H1 (cell line): ENCODE results near the gene CYP39A1. TPM values are rescaled to one million over a fixed set of nuclear protein-coding genes. Genes with fewer than 3 reads are reported as not detected.

Experiments used
- CTCF ChIA-PET: fragments of 300-600 bp; sonication (Branson Sonifier 250); formaldehyde crosslinking; loops from one replicate; lab custom pipeline; 2021; ENCODE audit not compliant: partially characterized antibody; lab: Charles Lee
- POLR2A ChIA-PET: fragments of 300-600 bp; sonication (Branson Sonifier 250); formaldehyde crosslinking; loops from one replicate; lab custom pipeline; 2021; ENCODE audit warnings: inconsistent platforms; ENCODE audit not compliant: partially characterized antibody; lab: Charles Lee
- DNase-seq, 2 experiments: peaks; one replicate each; pipeline versions ENCODE4 v3.0.0 to v3.0.0-alpha.2; 2010 to 2022; ENCODE audit warnings: low spot score in 2 of 2, low read depth in 1 of 2, mixed read lengths in 1 of 2
- FAIRE-seq: peaks from 2 replicates; lab custom pipeline; 2011; peaks lifted over from hg19 to GRCh38; lab: Jason Lieb, UNC
- H2AFZ ChIP-seq: 2 replicates; pipeline ENCODE4 v1.8.1; 2012; ENCODE audit warnings: low read length, inconsistent platforms
- H2AK5ac ChIP-seq: 2 replicates; pipeline ENCODE4 v1.6.1; 2013; ENCODE audit warnings: low read depth, low read length
- H2BK120ac ChIP-seq: replicated peaks from 2 replicates; pipeline ENCODE3; 2013; ENCODE audit warnings: low read depth, low read length, inconsistent platforms
- H2BK12ac ChIP-seq: 2 replicates; pipeline ENCODE4 v1.6.1; 2013; ENCODE audit warnings: low read depth, low read length
- H2BK15ac ChIP-seq: 2 replicates; pipeline ENCODE4 v1.6.1; 2013; ENCODE audit warnings: low read length
- H2BK20ac ChIP-seq: 2 replicates; pipeline ENCODE4 v1.6.1; 2013; ENCODE audit warnings: low read length
- H2BK5ac ChIP-seq: 2 replicates; pipeline ENCODE4 v1.6.1; 2013; ENCODE audit warnings: low read depth, low read length
- H3K14ac ChIP-seq: 2 replicates; pipeline ENCODE4 v1.6.1; 2013; ENCODE audit warnings: inconsistent platforms; ENCODE audit not compliant: insufficient read length
- H3K18ac ChIP-seq: 2 replicates; pipeline ENCODE4 v1.6.1; 2013; ENCODE audit warnings: low read length; ENCODE audit errors: extremely low read depth
- H3K23ac ChIP-seq: 2 replicates; pipeline ENCODE4 v1.6.1; 2013; ENCODE audit warnings: inconsistent platforms; ENCODE audit not compliant: insufficient read length
- H3K23me2 ChIP-seq: 2 replicates; pipeline ENCODE4 v1.6.1; 2013; ENCODE audit warnings: low read depth, low read length
- H3K27ac ChIP-seq: 2 replicates; pipeline ENCODE4 v1.6.1; 2011; ENCODE audit warnings: low read depth, low read length, inconsistent platforms
- H3K27me3 ChIP-seq, 4 experiments: replicated peaks in 1 of 4; 1 replicate in 1 of 4; 2 replicates in 3 of 4; pipeline versions ENCODE4 v1.6.1 to v1.8.1; 2011 to 2013; ENCODE audit warnings: low read length in 3 of 4, mild to moderate bottlenecking in 3 of 4, inconsistent platforms in 2 of 4, mixed read lengths in 2 of 4, moderate library complexity in 1 of 4; ENCODE audit not compliant: control insufficient read depth in 3 of 4, insufficient read depth in 3 of 4; ENCODE audit errors: extremely low read depth in 1 of 4
- H3K36me3 ChIP-seq, 4 experiments: 2 replicates each; pipeline versions ENCODE4 v1.6.1 to v1.8.1; 2011 to 2013; ENCODE audit warnings: mild to moderate bottlenecking in 4 of 4, low read length in 3 of 4, moderate library complexity in 2 of 4, control low read depth in 1 of 4, inconsistent platforms in 1 of 4; ENCODE audit not compliant: insufficient read depth in 4 of 4, control insufficient read depth in 2 of 4
- H3K4ac ChIP-seq: replicated peaks from 2 replicates; pipeline ENCODE3; 2013; ENCODE audit warnings: low read length, low read depth, mixed read lengths, inconsistent platforms; ENCODE audit not compliant: insufficient read length
- H3K4me1 ChIP-seq, 4 experiments: replicated peaks in 1 of 4; 1 replicate in 1 of 4; 2 replicates in 3 of 4; pipeline versions ENCODE4 v1.6.1 to v1.8.1; 2011 to 2013; ENCODE audit warnings: low read length in 3 of 4, inconsistent platforms in 2 of 4, mixed read lengths in 1 of 4; ENCODE audit not compliant: insufficient read depth in 4 of 4, control insufficient read depth in 3 of 4
- H3K4me2 ChIP-seq, 2 experiments: 2 replicates each; pipeline versions ENCODE4 v1.6.1 to v1.8.1; 2011 to 2013; ENCODE audit warnings: low read depth in 2 of 2, low read length in 2 of 2, control low read depth in 1 of 2, inconsistent platforms in 1 of 2, mild to moderate bottlenecking in 1 of 2; ENCODE audit not compliant: insufficient read depth in 1 of 2
- H3K4me3 ChIP-seq, 4 experiments: fragments of 200-600, 300-600 bp in 1 of 4; sonication (generic), shearing (Covaris generic), sonication (Bioruptor Twin) in 1 of 4; 2 replicates each; pipeline versions ENCODE4 v1.5.1 to v1.8.1; 2011 to 2016; ENCODE audit warnings: low read length in 4 of 4, low read depth in 3 of 4, control low read depth in 2 of 4, inconsistent platforms in 2 of 4, mild to moderate bottlenecking in 2 of 4, mixed read lengths in 1 of 4, moderate library complexity in 1 of 4; ENCODE audit not compliant: insufficient read depth in 2 of 4; ENCODE audit errors: extremely low read depth in 1 of 4
- H3K56ac ChIP-seq: replicated peaks from 2 replicates; pipeline ENCODE3; 2013; ENCODE audit warnings: low read depth, mild to moderate bottlenecking, mixed read lengths, low read length, inconsistent platforms; ENCODE audit not compliant: insufficient read length
- H3K79me1 ChIP-seq: 2 replicates; pipeline ENCODE4 v1.6.1; 2013; ENCODE audit warnings: low read depth, low read length, control low read depth
- H3K79me2 ChIP-seq, 2 experiments: 2 replicates each; pipeline versions ENCODE4 v1.6.1 to v1.8.1; 2012 to 2013; ENCODE audit warnings: low read length in 2 of 2, mild to moderate bottlenecking in 2 of 2, inconsistent platforms in 1 of 2; ENCODE audit not compliant: insufficient read depth in 2 of 2, control insufficient read depth in 1 of 2
- H3K9ac ChIP-seq, 4 experiments: replicated peaks in 1 of 4; 1 replicate in 1 of 4; 2 replicates in 3 of 4; pipeline versions ENCODE4 v1.6.1 to v1.8.1; 2011 to 2013; ENCODE audit warnings: low read depth in 3 of 4, low read length in 3 of 4, control low read depth in 2 of 4, mild to moderate bottlenecking in 2 of 4, moderate library complexity in 2 of 4, inconsistent platforms in 1 of 4; ENCODE audit errors: extremely low read depth in 1 of 4
- H3K9me3 ChIP-seq, 2 experiments: 2 replicates each; pipeline versions ENCODE4 v1.6.1 to v1.8.1; 2012 to 2013; ENCODE audit warnings: mild to moderate bottlenecking in 2 of 2, moderate library complexity in 2 of 2, control low read depth in 1 of 2, inconsistent platforms in 1 of 2, low read depth in 1 of 2, low read length in 1 of 2, mixed read lengths in 1 of 2; ENCODE audit not compliant: insufficient read depth in 2 of 2
- H4K20me1 ChIP-seq, 2 experiments: replicated peaks in 1 of 2; 2 replicates each; pipeline versions ENCODE3 to v1.8.1; 2011 to 2013; ENCODE audit warnings: inconsistent platforms in 2 of 2, low read length in 2 of 2, mild to moderate bottlenecking in 1 of 2; ENCODE audit not compliant: insufficient read depth in 2 of 2, control insufficient read depth in 1 of 2
- H4K5ac ChIP-seq: 2 replicates; pipeline ENCODE4 v1.6.1; 2013; ENCODE audit warnings: low read length, low read depth, mixed read lengths, inconsistent platforms; ENCODE audit not compliant: insufficient read length
- H4K8ac ChIP-seq: 2 replicates; pipeline ENCODE4 v1.8.0; 2013; ENCODE audit warnings: mild to moderate bottlenecking, moderate library complexity, low read length, inconsistent platforms; ENCODE audit not compliant: insufficient read depth; ENCODE audit errors: extremely low read depth
- H4K91ac ChIP-seq: replicated peaks from 2 replicates; pipeline ENCODE3; 2013; ENCODE audit warnings: low read length, mixed read lengths, inconsistent platforms; ENCODE audit not compliant: insufficient read length
- CTBP2 ChIP-seq: IDR thresholded peaks from 2 replicates; pipeline ENCODE4 v1.7.0; 2011; ENCODE audit warnings: borderline replicate concordance, mild to moderate bottlenecking, moderate library complexity, mixed read lengths, low read length; ENCODE audit not compliant: insufficient read depth, insufficient read length
- EGR1 ChIP-seq: IDR thresholded peaks from 2 replicates; pipeline ENCODE4 v1.6.1; 2011; ENCODE audit warnings: low read depth, low read length, borderline replicate concordance
- JUND ChIP-seq: IDR thresholded peaks from 2 replicates; pipeline ENCODE4 v1.6.1; 2011; ENCODE audit warnings: mild to moderate bottlenecking, improper control_type of control experiment, low read length
- MAFK ChIP-seq: IDR thresholded peaks from 2 replicates; pipeline ENCODE4 v1.6.1; 2012; ENCODE audit warnings: low read depth, mild to moderate bottlenecking, improper control_type of control experiment, low read length
- POLR2A ChIP-seq, 2 experiments: IDR thresholded peaks; 1 replicate in 1 of 2; 2 replicates in 1 of 2; pipeline ENCODE4 v1.6.1; 2011; ENCODE audit warnings: low read depth in 2 of 2, low read length in 2 of 2, mild to moderate bottlenecking in 2 of 2; ENCODE audit errors: control extremely low read depth in 1 of 2
- RAD21 ChIP-seq, 2 experiments: IDR thresholded peaks in 1 of 2; conservative IDR thresholded peaks in 1 of 2; 2 replicates each; pipeline ENCODE4 v1.6.1; 2011; ENCODE audit warnings: low read depth in 2 of 2, low read length in 2 of 2, improper control_type of control experiment in 1 of 2, inconsistent platforms in 1 of 2, mild to moderate bottlenecking in 1 of 2, moderate library complexity in 1 of 2
- RBBP5 ChIP-seq: IDR thresholded peaks from 2 replicates; pipeline ENCODE4 v1.7.1; 2012; ENCODE audit warnings: low read depth, mild to moderate bottlenecking, inconsistent platforms, low read length, moderate library complexity, borderline replicate concordance
- RXRA ChIP-seq: IDR thresholded peaks from 2 replicates; pipeline ENCODE4 v1.6.1; 2011; ENCODE audit warnings: low read depth, mild to moderate bottlenecking, low read length, moderate library complexity; ENCODE audit not compliant: insufficient read depth
- SIX5 ChIP-seq: IDR thresholded peaks from 2 replicates; pipeline ENCODE4 v1.6.1; 2011; ENCODE audit warnings: mild to moderate bottlenecking, low read depth, low read length
- TAF7 ChIP-seq: optimal IDR thresholded peaks from 2 replicates; pipeline ENCODE3; 2011; ENCODE audit warnings: low read depth, mild to moderate bottlenecking, inconsistent platforms, low read length, moderate library complexity, borderline replicate concordance
- polyA plus RNA-seq, 7 experiments: library from polyadenylated mRNA; depleted of rRNA in 3 of 7; stranded (reverse) in 5 of 7; unstranded in 2 of 7; fragments of >200 nt in 5 of 7; fragments of 200-250 nt in 2 of 7; gene quantifications; 1 replicate in 5 of 7; 2 replicates in 1 of 7; 4 replicates in 1 of 7; pipeline versions ENCODE4 v1.2.1 to v1.2.3, GENCODE V29; 2011 to 2013; ENCODE audit warnings: missing spikeins in 2 of 7, mixed read lengths in 2 of 7
- total RNA-seq: library from RNA; stranded (reverse); fragmentation: NEBNext Ultra II Directional; extraction: Animal tissue kit (Norgen Biotek cat#: 25700); gene quantifications from 2 replicates; pipeline ENCODE4 v1.2.1, GENCODE V29; 2021
- TF ChIP-seq, protein P1 (sequence below): IDR thresholded peaks from 2 replicates; pipeline ENCODE4 v1.6.1; 2011; ENCODE audit warnings: low read depth, mild to moderate bottlenecking, low read length; ENCODE audit not compliant: insufficient read depth
- TF ChIP-seq, protein P2 (sequence below), 3 experiments: IDR thresholded peaks; 1 replicate in 2 of 3; 2 replicates in 1 of 3; pipeline versions ENCODE4 v1.5.1 to v1.6.1; 2011; ENCODE audit warnings: low read length in 3 of 3, mild to moderate bottlenecking in 3 of 3, inconsistent platforms in 2 of 3, low read depth in 1 of 3, moderate library complexity in 1 of 3; ENCODE audit not compliant: insufficient read depth in 1 of 3; ENCODE audit errors: control extremely low read depth in 1 of 3

CYP39A1 gene
- total and polyA plus RNA-seq, 2 of the 8 experiments (the other 6 are each of a cell fraction or from before 2014, with no cell fraction given), result 0.71 to 2.4 TPM

DNA sequence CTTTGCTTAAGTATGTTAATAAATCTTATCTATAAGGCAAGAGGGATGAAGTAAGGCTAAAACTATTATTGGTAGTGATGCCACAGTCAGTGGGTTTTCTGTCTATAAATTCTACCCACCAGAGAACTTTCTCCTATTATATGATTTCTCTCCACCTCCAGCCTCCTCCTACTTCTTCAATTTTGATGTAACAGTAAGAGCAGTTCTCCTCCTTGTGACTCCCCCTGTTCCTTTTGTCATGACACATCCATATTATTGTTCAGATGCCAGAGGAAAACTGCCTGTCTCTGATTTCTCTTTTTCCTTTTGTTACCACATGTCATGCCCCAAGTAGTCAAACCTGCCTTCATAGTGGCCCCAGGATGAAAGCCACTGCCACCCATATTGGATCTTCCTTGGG lies 152.2 kb downstream of the CYP39A1 start:
- Histone ChIP-seq H3K79me2 (no peaks in the 10 kb centered on the region), H3K27ac (no peak overlapping the region), H3K9ac (no peak overlapping the region), H3K9me3 (no peaks in the 10 kb centered on the region), H3K36me3 (no peaks in the 10 kb centered on the region), H3K18ac (no peak overlapping the region), H3K4ac (no peak overlapping the region), H2BK20ac (no peak overlapping the region), H3K23me2 (no peaks in the 10 kb centered on the region), H4K8ac (no peak overlapping the region), H3K23ac (no peak overlapping the region), H4K20me1 (no peaks in the 10 kb centered on the region), H2AFZ (no peak overlapping the region), H2BK120ac (no peak overlapping the region), H3K4me2 (no peak overlapping the region), H2BK15ac (no peak overlapping the region), H3K14ac (no peak overlapping the region), H4K91ac (no peak overlapping the region), H2BK12ac (no peak overlapping the region), H3K56ac (no peak overlapping the region), H2AK5ac (no peak overlapping the region), H3K4me1 (no peaks in the 10 kb centered on the region), H3K27me3 (no peaks in the 10 kb centered on the region), H3K4me3 (no peak overlapping the region), H2BK5ac (no peak overlapping the region), H4K5ac (no peak overlapping the region), H3K79me1 (no peaks in the 10 kb centered on the region)
- FAIRE-seq (no peak), DNase-seq (no peak)
- ChIA-PET POLR2A (interaction anchor here (1.1 to 1.7 kb wide), 2 partner anchors 15 to 27 kb away, joined by 3 to 4 read pairs; no protein-coding TSS in a partner anchor), CTCF (interaction anchor here (1.1 kb wide), 1 partner anchor 9 kb away, joined by 3 read pairs; the partner anchor contains the start of gene RCAN2)
- TF ChIP-seq CTBP2, result no peak
- TF ChIP-seq JUND, result no peak
- no peak for TF ChIP-seq MAFK
- no peak for TF ChIP-seq RBBP5
- no peak for TF ChIP-seq RXRA
- TF ChIP-seq, protein P1, sequence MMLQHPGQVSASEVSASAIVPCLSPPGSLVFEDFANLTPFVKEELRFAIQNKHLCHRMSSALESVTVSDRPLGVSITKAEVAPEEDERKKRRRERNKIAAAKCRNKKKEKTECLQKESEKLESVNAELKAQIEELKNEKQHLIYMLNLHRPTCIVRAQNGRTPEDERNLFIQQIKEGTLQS, result no peak
- no peak for TF ChIP-seq SIX5
- TF ChIP-seq TAF7, result no peak
- no peak for TF ChIP-seq RAD21 (IDR thresholded peaks at IDR 0.05 in 1 of 2, conservative IDR thresholded peaks at IDR 0.05 in 1 of 2; ENCODE audit: low read depth in 2 of 2, low read length in 2 of 2)
- TF ChIP-seq EGR1, result no peak
- TF ChIP-seq, protein P2, sequence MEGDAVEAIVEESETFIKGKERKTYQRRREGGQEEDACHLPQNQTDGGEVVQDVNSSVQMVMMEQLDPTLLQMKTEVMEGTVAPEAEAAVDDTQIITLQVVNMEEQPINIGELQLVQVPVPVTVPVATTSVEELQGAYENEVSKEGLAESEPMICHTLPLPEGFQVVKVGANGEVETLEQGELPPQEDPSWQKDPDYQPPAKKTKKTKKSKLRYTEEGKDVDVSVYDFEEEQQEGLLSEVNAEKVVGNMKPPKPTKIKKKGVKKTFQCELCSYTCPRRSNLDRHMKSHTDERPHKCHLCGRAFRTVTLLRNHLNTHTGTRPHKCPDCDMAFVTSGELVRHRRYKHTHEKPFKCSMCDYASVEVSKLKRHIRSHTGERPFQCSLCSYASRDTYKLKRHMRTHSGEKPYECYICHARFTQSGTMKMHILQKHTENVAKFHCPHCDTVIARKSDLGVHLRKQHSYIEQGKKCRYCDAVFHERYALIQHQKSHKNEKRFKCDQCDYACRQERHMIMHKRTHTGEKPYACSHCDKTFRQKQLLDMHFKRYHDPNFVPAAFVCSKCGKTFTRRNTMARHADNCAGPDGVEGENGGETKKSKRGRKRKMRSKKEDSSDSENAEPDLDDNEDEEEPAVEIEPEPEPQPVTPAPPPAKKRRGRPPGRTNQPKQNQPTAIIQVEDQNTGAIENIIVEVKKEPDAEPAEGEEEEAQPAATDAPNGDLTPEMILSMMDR (IDR thresholded peaks at IDR 0.05; ENCODE audit: control extremely low read depth in 1 of 3, insufficient read depth in 1 of 3, low read depth in 1 of 3, low read length in 3 of 3), result no peak
- no peak for TF ChIP-seq POLR2A (IDR thresholded peaks at IDR 0.05; ENCODE audit: control extremely low read depth in 1 of 2, low read depth in 2 of 2, low read length in 2 of 2)
